SK-N-SH (cell line): ENCODE measurements around the gene SNAP25.

ENCODE experiments used
- GABPA ChIP-seq: IDR thresholded peaks from 2 replicates; pipeline ENCODE4 v1.4.0; 2012; ENCODE audit warnings: low read depth, mild to moderate bottlenecking
- SIN3A ChIP-seq: IDR thresholded peaks from 2 replicates; pipeline ENCODE4 v1.6.1; 2012; ENCODE audit warnings: low read depth, mild to moderate bottlenecking, low read length, moderate library complexity, borderline replicate concordance
- TF ChIP-seq, protein P1 (sequence below): IDR thresholded peaks from 2 replicates; pipeline ENCODE4 v1.4.0; 2012; ENCODE audit warnings: low read depth, borderline replicate concordance
- TF ChIP-seq, protein P2 (sequence below): fragments of 200-600 bp; sonication (generic); IDR thresholded peaks from 2 replicates; pipeline ENCODE4 v1.6.1; 2017; ENCODE audit warnings: antibody characterized with exemption, mild to moderate bottlenecking, moderate library complexity
- TF ChIP-seq, protein P3 (sequence below): IDR thresholded peaks from 2 replicates; pipeline ENCODE4 v1.6.1; 2012; ENCODE audit warnings: mild to moderate bottlenecking, low read depth, low read length, moderate library complexity

DNA sequence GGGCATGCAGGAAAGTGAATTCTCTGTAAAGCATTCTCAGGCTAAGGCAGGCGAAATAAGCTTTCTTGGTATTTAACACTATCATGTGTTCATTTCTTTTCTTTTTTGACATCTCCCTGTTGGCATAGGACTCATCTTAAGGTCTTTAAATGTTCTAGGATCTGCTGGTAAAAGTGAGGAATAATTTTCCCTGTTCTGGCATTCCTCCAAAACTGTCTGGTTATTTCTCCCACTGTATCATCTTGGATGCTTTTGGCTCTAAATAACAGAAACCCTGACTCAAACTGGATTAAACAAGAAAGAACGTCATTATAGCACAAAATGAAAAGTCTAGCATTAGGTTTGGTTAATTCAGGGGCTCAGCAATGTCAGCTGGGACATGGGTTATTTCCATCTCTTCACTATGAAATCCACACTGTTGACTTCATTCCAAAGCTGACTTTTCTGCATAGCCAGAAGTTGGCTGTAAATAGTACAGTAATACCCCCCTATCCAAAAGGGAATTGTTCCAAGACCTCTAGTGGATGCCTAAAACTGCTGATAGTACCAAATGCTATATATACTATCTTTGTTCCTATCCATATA lies 37.9 kb upstream of the SNAP25 start:
- TF ChIP-seq SIN3A: no peak
- TF ChIP-seq, protein P1, sequence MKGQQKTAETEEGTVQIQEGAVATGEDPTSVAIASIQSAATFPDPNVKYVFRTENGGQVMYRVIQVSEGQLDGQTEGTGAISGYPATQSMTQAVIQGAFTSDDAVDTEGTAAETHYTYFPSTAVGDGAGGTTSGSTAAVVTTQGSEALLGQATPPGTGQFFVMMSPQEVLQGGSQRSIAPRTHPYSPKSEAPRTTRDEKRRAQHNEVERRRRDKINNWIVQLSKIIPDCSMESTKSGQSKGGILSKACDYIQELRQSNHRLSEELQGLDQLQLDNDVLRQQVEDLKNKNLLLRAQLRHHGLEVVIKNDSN: no peak
- no peak for TF ChIP-seq GABPA
- TF ChIP-seq, protein P2, sequence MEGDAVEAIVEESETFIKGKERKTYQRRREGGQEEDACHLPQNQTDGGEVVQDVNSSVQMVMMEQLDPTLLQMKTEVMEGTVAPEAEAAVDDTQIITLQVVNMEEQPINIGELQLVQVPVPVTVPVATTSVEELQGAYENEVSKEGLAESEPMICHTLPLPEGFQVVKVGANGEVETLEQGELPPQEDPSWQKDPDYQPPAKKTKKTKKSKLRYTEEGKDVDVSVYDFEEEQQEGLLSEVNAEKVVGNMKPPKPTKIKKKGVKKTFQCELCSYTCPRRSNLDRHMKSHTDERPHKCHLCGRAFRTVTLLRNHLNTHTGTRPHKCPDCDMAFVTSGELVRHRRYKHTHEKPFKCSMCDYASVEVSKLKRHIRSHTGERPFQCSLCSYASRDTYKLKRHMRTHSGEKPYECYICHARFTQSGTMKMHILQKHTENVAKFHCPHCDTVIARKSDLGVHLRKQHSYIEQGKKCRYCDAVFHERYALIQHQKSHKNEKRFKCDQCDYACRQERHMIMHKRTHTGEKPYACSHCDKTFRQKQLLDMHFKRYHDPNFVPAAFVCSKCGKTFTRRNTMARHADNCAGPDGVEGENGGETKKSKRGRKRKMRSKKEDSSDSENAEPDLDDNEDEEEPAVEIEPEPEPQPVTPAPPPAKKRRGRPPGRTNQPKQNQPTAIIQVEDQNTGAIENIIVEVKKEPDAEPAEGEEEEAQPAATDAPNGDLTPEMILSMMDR: no peak
- TF ChIP-seq, protein P3, sequence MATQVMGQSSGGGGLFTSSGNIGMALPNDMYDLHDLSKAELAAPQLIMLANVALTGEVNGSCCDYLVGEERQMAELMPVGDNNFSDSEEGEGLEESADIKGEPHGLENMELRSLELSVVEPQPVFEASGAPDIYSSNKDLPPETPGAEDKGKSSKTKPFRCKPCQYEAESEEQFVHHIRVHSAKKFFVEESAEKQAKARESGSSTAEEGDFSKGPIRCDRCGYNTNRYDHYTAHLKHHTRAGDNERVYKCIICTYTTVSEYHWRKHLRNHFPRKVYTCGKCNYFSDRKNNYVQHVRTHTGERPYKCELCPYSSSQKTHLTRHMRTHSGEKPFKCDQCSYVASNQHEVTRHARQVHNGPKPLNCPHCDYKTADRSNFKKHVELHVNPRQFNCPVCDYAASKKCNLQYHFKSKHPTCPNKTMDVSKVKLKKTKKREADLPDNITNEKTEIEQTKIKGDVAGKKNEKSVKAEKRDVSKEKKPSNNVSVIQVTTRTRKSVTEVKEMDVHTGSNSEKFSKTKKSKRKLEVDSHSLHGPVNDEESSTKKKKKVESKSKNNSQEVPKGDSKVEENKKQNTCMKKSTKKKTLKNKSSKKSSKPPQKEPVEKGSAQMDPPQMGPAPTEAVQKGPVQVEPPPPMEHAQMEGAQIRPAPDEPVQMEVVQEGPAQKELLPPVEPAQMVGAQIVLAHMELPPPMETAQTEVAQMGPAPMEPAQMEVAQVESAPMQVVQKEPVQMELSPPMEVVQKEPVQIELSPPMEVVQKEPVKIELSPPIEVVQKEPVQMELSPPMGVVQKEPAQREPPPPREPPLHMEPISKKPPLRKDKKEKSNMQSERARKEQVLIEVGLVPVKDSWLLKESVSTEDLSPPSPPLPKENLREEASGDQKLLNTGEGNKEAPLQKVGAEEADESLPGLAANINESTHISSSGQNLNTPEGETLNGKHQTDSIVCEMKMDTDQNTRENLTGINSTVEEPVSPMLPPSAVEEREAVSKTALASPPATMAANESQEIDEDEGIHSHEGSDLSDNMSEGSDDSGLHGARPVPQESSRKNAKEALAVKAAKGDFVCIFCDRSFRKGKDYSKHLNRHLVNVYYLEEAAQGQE: no peak
